ENCODE measurements around the gene MRPL33. TPM values are rescaled to one million over a fixed set of nuclear protein-coding genes. Genes with fewer than 3 reads are reported as not detected.
A peak's percentile ranks its signal among the peaks of the same experiment; 100 is the strongest.

The MRPL33 gene
- total and polyA plus RNA-seq, 2 of the 13 experiments (the other 11 are each of a cell fraction or from before 2014, with no cell fraction given) = 69.7 to 218 TPM

GRCh38 chr2:27765621-27766286 is 5.8 kb upstream of the MRPL33 start:
- Histone ChIP-seq H3K4me3 (replicated peaks in 1 of 3; ENCODE audit: insufficient read depth in 1 of 3, low read depth in 2 of 3, low read length in 3 of 3) (peak overlapping the region in 1 of 3 experiments; percentile 47; a peak in 2 of 6 replicates), H4K20me1 (ENCODE audit: insufficient read depth, low read length) (no peaks in the 10 kb centered on the region; the same call in 1 of the 2 replicates), H3K9ac (ENCODE audit: insufficient read depth, low read depth, low read length) (0 out of 2 replicates have a peak overlapping the region, but pooled peaks have one; percentile 16), H3K4me1 (ENCODE audit: insufficient read depth, low read length) (peaks cover 61% of the 10 kb centered on the region), H2AFZ (ENCODE audit: low read length) (no peak overlapping the region), H3K9me3 (ENCODE audit: low read length) (no peaks in the 10 kb centered on the region), H3K27me3 (ENCODE audit: control insufficient read depth in 1 of 2, insufficient read depth in 2 of 2, low read length in 2 of 2) (no peaks in the 10 kb centered on the region), H3K36me3 (replicated peaks in 1 of 2; ENCODE audit: control insufficient read depth in 1 of 2, insufficient read depth in 2 of 2, low read length in 2 of 2) (peaks cover 1 to 3% of the 10 kb centered on the region in 2 experiments; a peak in 3 of 5 replicates), H3K79me2 (ENCODE audit: insufficient read depth, low read length) (no peaks in the 10 kb centered on the region), H3K4me2 (ENCODE audit: low read depth, low read length) (peak overlapping the region; percentile 49), H3K27ac (ENCODE audit: extremely low read length, insufficient read depth, low read length) (peak overlapping the region; percentile 8)
- ChIA-PET POLR2A (interaction anchor here (0.9 to 16.2 kb wide), 5 partner anchors 9 to 39 kb away, joined by 3 to 248 read pairs (median 7); no protein-coding TSS in a partner anchor), CTCF (ENCODE audit: low intra/inter-chr PET ratio, low total read pairs) (no interaction called here)
- WGBS (ENCODE audit: low lambda C conversion rate) = 80% methylated on average over 28 of the region's 29 CpGs
- in situ Hi-C loops (cut with HindIII; ENCODE audit: extremely low pct_ligation_motif_present, low pct_unique_long_range_greater_than_20kb) (no loop called here), intact Hi-C loops (cut with micrococcal nuclease; ENCODE audit: unreplicated experiment) (no loop called here)
- FAIRE-seq (no peak), ATAC-seq (peak; percentile 10; the same call in 2 of the 3 replicates), DNase-seq (ENCODE audit: low spot score) (no peak)
- BruUV-seq (replicated peaks) = no TSS peak
- peak; percentile 68 for TF ChIP-seq TEAD3 (CRISPR knock-in tag; optimal IDR thresholded peaks at IDR 0.05; ENCODE audit: borderline replicate concordance)
- TF ChIP-seq KDM1A (CRISPR knock-in tag; IDR thresholded peaks at IDR 0.05) = no peak
- TF ChIP-seq ZNF749 (CRISPR knock-in tag; IDR thresholded peaks at IDR 0.05; ENCODE audit: borderline replicate concordance) = no peak
- no peak for TF ChIP-seq ZNF713 (CRISPR knock-in tag; IDR thresholded peaks at IDR 0.05)
- no peak for TF ChIP-seq MAFK (conservative IDR thresholded peaks at IDR 0.05 in 1 of 2, IDR thresholded peaks at IDR 0.05 in 1 of 2; ENCODE audit: low read length in 2 of 2)
- TF ChIP-seq JUND (CRISPR knock-in tag; IDR thresholded peaks at IDR 0.05) = no peak
- TF ChIP-seq YY1 (IDR thresholded peaks at IDR 0.05; ENCODE audit: insufficient read depth, insufficient replicate concordance, low read depth, low read length) = no peak
- no peak for TF ChIP-seq MBD4 (IDR thresholded peaks at IDR 0.05; ENCODE audit: borderline replicate concordance, low read length)
- TF ChIP-seq IKZF1 (IDR thresholded peaks at IDR 0.05) = no peak
- 0 out of 2 replicates have a peak, but pooled peaks have one; percentile 35 for TF ChIP-seq TGIF2 (CRISPR knock-in tag; IDR thresholded peaks at IDR 0.05)
- no peak for TF ChIP-seq ZNF772 (CRISPR knock-in tag; IDR thresholded peaks at IDR 0.05)
- TF ChIP-seq AGO2 (optimal IDR thresholded peaks at IDR 0.05; ENCODE audit: low read depth, low read length) = peak; percentile 75
- TF ChIP-seq ERF (CRISPR knock-in tag; IDR thresholded peaks at IDR 0.05) = no peak
- TF ChIP-seq, protein P1, sequence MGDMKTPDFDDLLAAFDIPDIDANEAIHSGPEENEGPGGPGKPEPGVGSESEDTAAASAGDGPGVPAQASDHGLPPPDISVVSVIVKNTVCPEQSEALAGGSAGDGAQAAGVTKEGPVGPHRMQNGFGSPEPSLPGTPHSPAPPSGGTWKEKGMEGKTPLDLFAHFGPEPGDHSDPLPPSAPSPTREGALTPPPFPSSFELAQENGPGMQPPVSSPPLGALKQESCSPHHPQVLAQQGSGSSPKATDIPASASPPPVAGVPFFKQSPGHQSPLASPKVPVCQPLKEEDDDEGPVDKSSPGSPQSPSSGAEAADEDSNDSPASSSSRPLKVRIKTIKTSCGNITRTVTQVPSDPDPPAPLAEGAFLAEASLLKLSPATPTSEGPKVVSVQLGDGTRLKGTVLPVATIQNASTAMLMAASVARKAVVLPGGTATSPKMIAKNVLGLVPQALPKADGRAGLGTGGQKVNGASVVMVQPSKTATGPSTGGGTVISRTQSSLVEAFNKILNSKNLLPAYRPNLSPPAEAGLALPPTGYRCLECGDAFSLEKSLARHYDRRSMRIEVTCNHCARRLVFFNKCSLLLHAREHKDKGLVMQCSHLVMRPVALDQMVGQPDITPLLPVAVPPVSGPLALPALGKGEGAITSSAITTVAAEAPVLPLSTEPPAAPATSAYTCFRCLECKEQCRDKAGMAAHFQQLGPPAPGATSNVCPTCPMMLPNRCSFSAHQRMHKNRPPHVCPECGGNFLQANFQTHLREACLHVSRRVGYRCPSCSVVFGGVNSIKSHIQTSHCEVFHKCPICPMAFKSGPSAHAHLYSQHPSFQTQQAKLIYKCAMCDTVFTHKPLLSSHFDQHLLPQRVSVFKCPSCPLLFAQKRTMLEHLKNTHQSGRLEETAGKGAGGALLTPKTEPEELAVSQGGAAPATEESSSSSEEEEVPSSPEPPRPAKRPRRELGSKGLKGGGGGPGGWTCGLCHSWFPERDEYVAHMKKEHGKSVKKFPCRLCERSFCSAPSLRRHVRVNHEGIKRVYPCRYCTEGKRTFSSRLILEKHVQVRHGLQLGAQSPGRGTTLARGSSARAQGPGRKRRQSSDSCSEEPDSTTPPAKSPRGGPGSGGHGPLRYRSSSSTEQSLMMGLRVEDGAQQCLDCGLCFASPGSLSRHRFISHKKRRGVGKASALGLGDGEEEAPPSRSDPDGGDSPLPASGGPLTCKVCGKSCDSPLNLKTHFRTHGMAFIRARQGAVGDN (CRISPR knock-in tag; IDR thresholded peaks at IDR 0.05) = peak; percentile 92
- 0 out of 2 replicates have a peak, but pooled peaks have one; percentile 51 for TF ChIP-seq ZNF274 (CRISPR knock-in tag; IDR thresholded peaks at IDR 0.05)
- TF ChIP-seq PAX8 (CRISPR knock-in tag; IDR thresholded peaks at IDR 0.05; ENCODE audit: borderline replicate concordance) = no peak
- peak; percentile 16; the same call in 1 of the 2 replicates for TF ChIP-seq TAF1 (CRISPR knock-in tag; IDR thresholded peaks at IDR 0.05)
- TF ChIP-seq ZNF547 (CRISPR knock-in tag; IDR thresholded peaks at IDR 0.05) = 0 out of 2 replicates have a peak, but pooled peaks have one; percentile 22
- TF ChIP-seq GABPB1 (CRISPR knock-in tag; IDR thresholded peaks at IDR 0.05) = peak; percentile 43
- TF ChIP-seq SRSF4 (IDR thresholded peaks at IDR 0.05; ENCODE audit: low read depth, low read length, poor library complexity, severe bottlenecking) = no peak
- 0 out of 2 replicates have a peak, but pooled peaks have one; percentile 22 for TF ChIP-seq ZNF784 (CRISPR knock-in tag; IDR thresholded peaks at IDR 0.05; ENCODE audit: borderline replicate concordance)
